ENCODE data around the gene VAV3.
"Not testable (repeated sequence)": the region's sequence is repeated elsewhere in the genome, so short reads cannot be mapped to it uniquely, and the experiment has no call there.

VAV3 gene

GRCh38 chr1:107877745-107878144 is 87.2 kb downstream of the VAV3 start:
- DNase-seq, result no peak

GRCh38 chr1:107877092-107877491 is 87.9 kb downstream of the VAV3 start:
- DNase-seq, result peak; percentile 76

- no peak for DNase-seq
These were observed 89.3 kb downstream of the VAV3 start for GRCh38 chr1:107875689-107876088.

- DNase-seq, result peak; percentile 14
These were observed 90.8 kb downstream of the VAV3 start for GRCh38 chr1:107874221-107874620.

GRCh38 chr1:107871687-107872395 is 93.1 kb downstream of the VAV3 start:
- no peak for DNase-seq

- DNase-seq, result peak; percentile 1
These were observed 93.7 kb downstream of the VAV3 start for GRCh38 chr1:107871259-107871658.

GRCh38 chr1:107870696-107871095 is 94.3 kb downstream of the VAV3 start:
- DNase-seq, result peak; percentile 81

- no peak for DNase-seq
These were observed 97.1 kb downstream of the VAV3 start for GRCh38 chr1:107867897-107868296.

GRCh38 chr1:107867422-107867821 is 97.6 kb downstream of the VAV3 start:
- no peak for DNase-seq

- DNase-seq, result no peak
These were observed 98.1 kb downstream of the VAV3 start for GRCh38 chr1:107866870-107867269.

GRCh38 chr1:107865627-107866026 is 99.4 kb downstream of the VAV3 start:
- no peak for DNase-seq

- no peak for DNase-seq
These were observed 101.6 kb downstream of the VAV3 start for GRCh38 chr1:107863342-107863741.

- no peak for DNase-seq
These were observed 102.9 kb downstream of the VAV3 start for GRCh38 chr1:107862064-107862463.

GRCh38 chr1:107858323-107858722 is 106.7 kb downstream of the VAV3 start:
- no peak for DNase-seq

- no peak for DNase-seq
These were observed 113.6 kb downstream of the VAV3 start for GRCh38 chr1:107851418-107851817.

GRCh38 chr1:107844541-107845194 is 120.3 kb downstream of the VAV3 start:
- DNase-seq, result not testable (repeated sequence)

- DNase-seq, result no peak
These were observed 121.0 kb downstream of the VAV3 start for GRCh38 chr1:107843989-107844388.

GRCh38 chr1:107842241-107842640 is 122.7 kb downstream of the VAV3 start:
- no peak for DNase-seq

- DNase-seq, result no peak
These were observed 124.3 kb downstream of the VAV3 start for GRCh38 chr1:107840725-107841124.

GRCh38 chr1:107838056-107838455 is 126.9 kb downstream of the VAV3 start:
- DNase-seq, result no peak

- no peak for DNase-seq
These were observed 129.8 kb downstream of the VAV3 start for GRCh38 chr1:107835151-107835670.

GRCh38 chr1:107833061-107833460 is 131.9 kb downstream of the VAV3 start:
- no peak for DNase-seq

GRCh38 chr1:107831921-107832320 is 133.1 kb downstream of the VAV3 start:
- DNase-seq, result no peak

- no peak for DNase-seq
These were observed 134.5 kb downstream of the VAV3 start for GRCh38 chr1:107830526-107830925.
